OCI-LY7 (cell line): ENCODE results near the gene ADISSP.

Experiments
- EZH2phosphoT487 ChIP-seq: fragments of 200-600 bp; sonication (generic); IDR thresholded peaks from 2 replicates; pipeline ENCODE4 v1.6.1; 2018; ENCODE audit warnings: low read depth, borderline replicate concordance, mild to moderate bottlenecking, mixed run types, antibody characterized with exemption, low read length, moderate library complexity, mixed read lengths
- TF ChIP-seq, protein P1 (sequence below): fragments of 200-600 bp; sonication (generic); conservative IDR thresholded peaks from 2 replicates; pipeline ENCODE4 v1.5.1; 2014; ENCODE audit warnings: mild to moderate bottlenecking, antibody characterized with exemption, low read length, moderate library complexity, mixed read lengths

DNA sequence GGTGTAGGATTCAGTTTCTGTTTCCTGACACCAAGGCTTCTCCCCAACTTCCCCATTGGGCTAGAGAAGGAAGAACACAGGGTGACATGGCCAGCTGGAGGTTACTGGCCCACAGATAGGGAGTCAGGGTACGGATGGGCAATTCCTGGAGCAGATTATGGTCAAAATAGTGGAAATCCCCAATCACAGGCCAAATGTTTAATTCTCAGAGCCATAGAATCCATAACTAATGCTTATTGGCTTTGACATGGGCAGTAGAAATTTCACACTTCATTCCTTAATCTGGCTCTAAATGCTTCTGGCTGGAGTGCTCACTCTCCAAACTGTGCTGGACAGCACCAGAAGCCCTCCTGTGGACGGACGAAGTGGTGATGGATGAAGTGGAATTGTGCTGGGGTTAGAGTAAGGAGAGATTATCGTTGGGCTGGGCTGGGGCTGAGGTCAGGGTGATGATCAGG, 56.0 kb downstream of the ADISSP start:
- TF ChIP-seq, protein P1, sequence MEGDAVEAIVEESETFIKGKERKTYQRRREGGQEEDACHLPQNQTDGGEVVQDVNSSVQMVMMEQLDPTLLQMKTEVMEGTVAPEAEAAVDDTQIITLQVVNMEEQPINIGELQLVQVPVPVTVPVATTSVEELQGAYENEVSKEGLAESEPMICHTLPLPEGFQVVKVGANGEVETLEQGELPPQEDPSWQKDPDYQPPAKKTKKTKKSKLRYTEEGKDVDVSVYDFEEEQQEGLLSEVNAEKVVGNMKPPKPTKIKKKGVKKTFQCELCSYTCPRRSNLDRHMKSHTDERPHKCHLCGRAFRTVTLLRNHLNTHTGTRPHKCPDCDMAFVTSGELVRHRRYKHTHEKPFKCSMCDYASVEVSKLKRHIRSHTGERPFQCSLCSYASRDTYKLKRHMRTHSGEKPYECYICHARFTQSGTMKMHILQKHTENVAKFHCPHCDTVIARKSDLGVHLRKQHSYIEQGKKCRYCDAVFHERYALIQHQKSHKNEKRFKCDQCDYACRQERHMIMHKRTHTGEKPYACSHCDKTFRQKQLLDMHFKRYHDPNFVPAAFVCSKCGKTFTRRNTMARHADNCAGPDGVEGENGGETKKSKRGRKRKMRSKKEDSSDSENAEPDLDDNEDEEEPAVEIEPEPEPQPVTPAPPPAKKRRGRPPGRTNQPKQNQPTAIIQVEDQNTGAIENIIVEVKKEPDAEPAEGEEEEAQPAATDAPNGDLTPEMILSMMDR = no peak
- TF ChIP-seq EZH2phosphoT487 = no peak
